Central memory CD8-positive, alpha-beta T cell (primary cell): ENCODE data around the gene KRTAP10-1.
"Not testable (repeated sequence)": the region's sequence is repeated elsewhere in the genome, so short reads cannot be mapped to it uniquely, and the experiment has no call there.

Experiments used
- ATAC-seq: fragments of 150-1000 bp; cut with Tn5 transposase; replicated peaks from 2 replicates; pipeline ENCODE4 v1.10.0; 2022; ENCODE audit warnings: mild to moderate bottlenecking, moderate FRiP score, moderate number of reproducible peaks; ENCODE audit not compliant: poor library complexity, severe bottlenecking; ENCODE audit errors: extremely low read depth
- DNase-seq, 2 donors: peaks; one replicate each; pipeline ENCODE4 v3.0.0; 2021; ENCODE audit warnings: low spot score in 2 of 2
- H3K27ac Mint-ChIP-seq: one replicate; pipeline ENCODE4 v1.8.0; 2022; ENCODE audit warnings: low read depth, mild to moderate bottlenecking, moderate library complexity, mixed read lengths
- H3K27me3 Mint-ChIP-seq: one replicate; pipeline ENCODE4 v1.8.0; 2022; ENCODE audit warnings: mixed read lengths
- H3K36me3 Mint-ChIP-seq: one replicate; pipeline ENCODE4 v1.8.0; 2022; ENCODE audit warnings: mild to moderate bottlenecking, moderate library complexity, mixed read lengths; ENCODE audit not compliant: insufficient read depth
- H3K4me1 Mint-ChIP-seq: one replicate; pipeline ENCODE4 v1.8.0; 2022; ENCODE audit warnings: mixed read lengths
- H3K4me3 Mint-ChIP-seq: one replicate; pipeline ENCODE4 v1.8.0; 2022; ENCODE audit warnings: mild to moderate bottlenecking, moderate library complexity, mixed read lengths
- H3K9me3 Mint-ChIP-seq: one replicate; pipeline ENCODE4 v1.8.0; 2022; ENCODE audit warnings: mixed read lengths

Gene KRTAP10-1

GRCh38 chr21:44539991-44540666, at the start of gene KRTAP10-1:
Gene KRTAP10-1 (minus strand): TSS chr21:44540195. CDS start chr21:44540150, 45 bp downstream.
- DNase-seq, result no peak
- Mint-ChIP-seq H3K36me3 (no peaks in the 10 kb centered on the region), H3K4me1 (no peaks in the 10 kb centered on the region), H3K27me3 (no peaks in the 10 kb centered on the region), H3K27ac (no peak within 1 kb of the TSS), H3K9me3 (no peaks in the 10 kb centered on the region), H3K4me3 (no peak within 1 kb of the TSS)
- no peak for ATAC-seq

GRCh38 chr21:44589094-44589493, 49.1 kb upstream of the KRTAP10-1 start:
- DNase-seq (no peak), ATAC-seq (no peak)
- Mint-ChIP-seq H3K36me3 (peaks cover 4% of the 10 kb centered on the region), H3K4me1 (peaks cover 4% of the 10 kb centered on the region), H3K9me3 (peaks cover 5% of the 10 kb centered on the region), H3K27me3 (peaks cover 56% of the 10 kb centered on the region), H3K27ac (no peak overlapping the region), H3K4me3 (no peak overlapping the region)

GRCh38 chr21:44585892-44586291, 45.9 kb upstream of the KRTAP10-1 start:
- no peak for ATAC-seq
- H3K36me3 Mint-ChIP-seq, result peaks cover 2% of the 10 kb centered on the region
- DNase-seq, result no peak
- H3K9me3 Mint-ChIP-seq, result peaks cover 18% of the 10 kb centered on the region
- H3K27me3 Mint-ChIP-seq, result peaks cover 71% of the 10 kb centered on the region
- no peaks in the 10 kb centered on the region for H3K4me1 Mint-ChIP-seq
- no peak overlapping the region for H3K27ac Mint-ChIP-seq
- H3K4me3 Mint-ChIP-seq, result no peak overlapping the region

GRCh38 chr21:44583800-44584147, 43.8 kb upstream of the KRTAP10-1 start:
- Mint-ChIP-seq H3K27me3 (peaks cover 59% of the 10 kb centered on the region), H3K4me3 (no peak overlapping the region), H3K9me3 (peaks cover 19% of the 10 kb centered on the region), H3K4me1 (peaks cover 5% of the 10 kb centered on the region), H3K27ac (no peak overlapping the region), H3K36me3 (no peaks in the 10 kb centered on the region)
- ATAC-seq (peak; percentile 54), DNase-seq (no peak)

GRCh38 chr21:44583089-44583799, 43.2 kb upstream of the KRTAP10-1 start:
- ATAC-seq, result no peak

GRCh38 chr21:44582055-44582454, 42.1 kb upstream of the KRTAP10-1 start:
- DNase-seq (no peak), ATAC-seq (no peak)
- no peaks in the 10 kb centered on the region for H3K36me3 Mint-ChIP-seq
- peaks cover 45% of the 10 kb centered on the region for H3K27me3 Mint-ChIP-seq
- H3K4me3 Mint-ChIP-seq, result no peak overlapping the region
- peaks cover 5% of the 10 kb centered on the region for H3K4me1 Mint-ChIP-seq
- H3K27ac Mint-ChIP-seq, result no peak overlapping the region
- peaks cover 19% of the 10 kb centered on the region for H3K9me3 Mint-ChIP-seq

More at GRCh38 chr21:44583089-44583799, 43.2 kb upstream of the KRTAP10-1 start:
- no peak overlapping the region for H3K4me3 Mint-ChIP-seq
- H3K4me1 Mint-ChIP-seq, result peaks cover 5% of the 10 kb centered on the region
- H3K9me3 Mint-ChIP-seq, result peaks cover 19% of the 10 kb centered on the region
- peaks cover 57% of the 10 kb centered on the region for H3K27me3 Mint-ChIP-seq
- H3K27ac Mint-ChIP-seq, result no peak overlapping the region
- H3K36me3 Mint-ChIP-seq, result no peaks in the 10 kb centered on the region
- no peak for DNase-seq

GRCh38 chr21:44581158-44581557, 41.2 kb upstream of the KRTAP10-1 start:
- peaks cover 36% of the 10 kb centered on the region for H3K27me3 Mint-ChIP-seq
- ATAC-seq, result no peak
- DNase-seq, result no peak
- no peak overlapping the region for H3K4me3 Mint-ChIP-seq
- H3K4me1 Mint-ChIP-seq, result peaks cover 5% of the 10 kb centered on the region
- H3K27ac Mint-ChIP-seq, result no peak overlapping the region
- H3K9me3 Mint-ChIP-seq, result peaks cover 22% of the 10 kb centered on the region
- no peaks in the 10 kb centered on the region for H3K36me3 Mint-ChIP-seq

- ATAC-seq, H3K4me3 Mint-ChIP-seq, H3K27ac Mint-ChIP-seq, DNase-seq, H3K36me3 Mint-ChIP-seq, H3K4me1 Mint-ChIP-seq: not testable (repeated sequence)
- Mint-ChIP-seq H3K27me3 (peaks cover 31% of the 10 kb centered on the region), H3K9me3 (peaks cover 17% of the 10 kb centered on the region)
These were observed 40.3 kb upstream of the KRTAP10-1 start, which contains the start of gene KRTAP10-5 for GRCh38 chr21:44580231-44580821. Gene KRTAP10-5 (minus strand): TSS chr21:44580604. CDS start chr21:44580578, 26 bp downstream.

GRCh38 chr21:44579833-44580144, 39.8 kb upstream of the KRTAP10-1 start:
- ATAC-seq (no peak), DNase-seq (no peak)
- Mint-ChIP-seq H3K36me3 (no peaks in the 10 kb centered on the region), H3K27me3 (peaks cover 31% of the 10 kb centered on the region), H3K4me1 (peaks cover 8% of the 10 kb centered on the region), H3K9me3 (peaks cover 17% of the 10 kb centered on the region), H3K4me3 (no peak overlapping the region), H3K27ac (no peak overlapping the region)

GRCh38 chr21:44579056-44579832, 39.2 kb upstream of the KRTAP10-1 start:
- peaks cover 17% of the 10 kb centered on the region for H3K9me3 Mint-ChIP-seq
- peaks cover 14% of the 10 kb centered on the region for H3K4me1 Mint-ChIP-seq
- DNase-seq (no peak), ATAC-seq (no peak)
- H3K27me3 Mint-ChIP-seq, result peaks cover 31% of the 10 kb centered on the region
- H3K36me3 Mint-ChIP-seq, result no peaks in the 10 kb centered on the region
- no peak overlapping the region for H3K27ac Mint-ChIP-seq
- no peak overlapping the region for H3K4me3 Mint-ChIP-seq

- peaks cover 28% of the 10 kb centered on the region for H3K27me3 Mint-ChIP-seq
- no peak for ATAC-seq
- peaks cover 17% of the 10 kb centered on the region for H3K9me3 Mint-ChIP-seq
- H3K36me3 Mint-ChIP-seq, result no peaks in the 10 kb centered on the region
- H3K4me1 Mint-ChIP-seq, result peaks cover 16% of the 10 kb centered on the region
- H3K4me3 Mint-ChIP-seq, result no peak overlapping the region
- H3K27ac Mint-ChIP-seq, result no peak overlapping the region
- DNase-seq, result no peak
These were observed 38.5 kb upstream of the KRTAP10-1 start for GRCh38 chr21:44578371-44579055.

GRCh38 chr21:44576025-44576420, 36.0 kb upstream of the KRTAP10-1 start:
- DNase-seq, result no peak
- ATAC-seq, result no peak
- Mint-ChIP-seq H3K27me3 (peaks cover 17% of the 10 kb centered on the region), H3K36me3 (no peaks in the 10 kb centered on the region), H3K4me1 (peaks cover 16% of the 10 kb centered on the region), H3K27ac (no peak overlapping the region), H3K9me3 (peaks cover 6% of the 10 kb centered on the region), H3K4me3 (no peak overlapping the region)
